Fibroblast of lung (primary cell): ENCODE measurements around the gene URB1. TPM values are rescaled to one million over a fixed set of nuclear protein-coding genes. Genes with fewer than 3 reads are reported as not detected.

Experiments
- DNase-seq, 2 donors: peaks; one replicate each; pipeline versions ENCODE4 v3.0.0 to v3.0.0-alpha.2; 2010; ENCODE audit warnings: low read depth in 2 of 2
- H2AFZ ChIP-seq: 2 replicates; pipeline ENCODE4 v1.5.1; 2012; ENCODE audit warnings: low read length, control low read depth, inconsistent platforms
- H3K27ac ChIP-seq: 2 replicates; pipeline ENCODE4 v1.5.1; 2011; ENCODE audit warnings: low read length, control low read depth; ENCODE audit not compliant: insufficient read depth
- H3K27me3 ChIP-seq: 2 replicates; pipeline ENCODE4 v1.5.1; 2011; ENCODE audit warnings: mild to moderate bottlenecking, low read length; ENCODE audit not compliant: control insufficient read depth, insufficient read depth
- H3K36me3 ChIP-seq: 2 replicates; pipeline ENCODE4 v1.5.1; 2011; ENCODE audit warnings: low read length; ENCODE audit not compliant: control insufficient read depth, insufficient read depth
- H3K4me1 ChIP-seq: 2 replicates; pipeline ENCODE4 v1.5.1; 2011; ENCODE audit warnings: low read length; ENCODE audit not compliant: control insufficient read depth, insufficient read depth; ENCODE audit errors: extremely low read depth
- H3K4me2 ChIP-seq: 2 replicates; pipeline ENCODE4 v1.5.1; 2011; ENCODE audit warnings: low read length, control low read depth; ENCODE audit not compliant: insufficient read depth; ENCODE audit errors: extremely low read depth
- H3K4me3 ChIP-seq, 4 experiments: fragments of 200-600 bp in 1 of 4; sonication (generic) in 1 of 4; replicated peaks in 1 of 4; 2 replicates each; pipeline ENCODE4 v1.5.1; 2011 to 2016; ENCODE audit warnings: low read length in 4 of 4, low read depth in 3 of 4, mild to moderate bottlenecking in 3 of 4, control low read depth in 2 of 4, inconsistent platforms in 1 of 4, mixed read lengths in 1 of 4; ENCODE audit not compliant: insufficient read depth in 1 of 4; ENCODE audit errors: control extremely low read depth in 1 of 4
- H3K79me2 ChIP-seq: 2 replicates; pipeline ENCODE4 v1.5.1; 2012; ENCODE audit warnings: mild to moderate bottlenecking, low read length, inconsistent platforms; ENCODE audit not compliant: control insufficient read depth, insufficient read depth
- H3K9ac ChIP-seq: 2 replicates; pipeline ENCODE4 v1.5.1; 2011; ENCODE audit warnings: mild to moderate bottlenecking, low read length, control low read depth; ENCODE audit not compliant: insufficient read depth
- H3K9me3 ChIP-seq: 2 replicates; pipeline ENCODE4 v1.5.1; 2012; ENCODE audit warnings: low read depth, low read length; ENCODE audit not compliant: control insufficient read depth, insufficient read depth
- H4K20me1 ChIP-seq: 2 replicates; pipeline ENCODE4 v1.5.1; 2011; ENCODE audit warnings: low read length; ENCODE audit not compliant: control insufficient read depth, insufficient read depth; ENCODE audit errors: extremely low read depth
- CTCF ChIP-seq, 2 donors: IDR thresholded peaks in 1 of 2; conservative IDR thresholded peaks in 1 of 2; 1 replicate in 1 of 2; 2 replicates in 1 of 2; pipeline ENCODE4 v1.5.1; 2011 to 2012; ENCODE audit warnings: low read length in 2 of 2, control low read depth in 1 of 2, inconsistent platforms in 1 of 2, low read depth in 1 of 2, mild to moderate bottlenecking in 1 of 2
- EZH2 ChIP-seq: IDR thresholded peaks from 2 replicates; pipeline ENCODE4 v1.5.1; 2012; ENCODE audit warnings: low read length, control low read depth, mild to moderate bottlenecking; ENCODE audit errors: missing control alignments
- polyA plus RNA-seq, 2 donors: library from polyadenylated mRNA; depleted of rRNA in 1 of 2; stranded (reverse) in 1 of 2; unstranded in 1 of 2; fragments of >200 nt; gene quantifications; 2 replicates each; pipeline ENCODE4 v1.2.1, GENCODE V29; 2011 to 2012; ENCODE audit warnings: missing spikeins in 1 of 2
- total RNA-seq: library from RNA; depleted of rRNA; stranded (reverse); fragments of >200 nt; gene quantifications from 2 replicates; pipeline ENCODE4 v1.2.1, GENCODE V29; 2014

URB1 gene
- total and polyA plus RNA-seq, 2 donors (not counting 1 experiment from before 2014, with no cell fraction given): 4.3 to 17.7 TPM

GRCh38 chr21:32350211-32350980 is 42.4 kb downstream of the URB1 start:
- no peaks in the 10 kb centered on the region for H3K79me2 ChIP-seq
- H3K27ac ChIP-seq: no peak overlapping the region
- H4K20me1 ChIP-seq: no peaks in the 10 kb centered on the region
- H2AFZ ChIP-seq: no peak overlapping the region
- H3K27me3 ChIP-seq: no peaks in the 10 kb centered on the region
- TF ChIP-seq EZH2 (no peak), CTCF (conservative IDR thresholded peaks at IDR 0.05 in 1 of 2, IDR thresholded peaks at IDR 0.05 in 1 of 2; ENCODE audit: low read depth in 1 of 2, low read length in 2 of 2) (no peak)
- no peaks in the 10 kb centered on the region for H3K4me1 ChIP-seq
- H3K4me2 ChIP-seq: no peak overlapping the region
- peaks cover 21% of the 10 kb centered on the region for H3K36me3 ChIP-seq
- no peaks in the 10 kb centered on the region for H3K9me3 ChIP-seq
- H3K9ac ChIP-seq: no peak overlapping the region
- no peak overlapping the region for H3K4me3 ChIP-seq
- no peak for DNase-seq

DNA sequence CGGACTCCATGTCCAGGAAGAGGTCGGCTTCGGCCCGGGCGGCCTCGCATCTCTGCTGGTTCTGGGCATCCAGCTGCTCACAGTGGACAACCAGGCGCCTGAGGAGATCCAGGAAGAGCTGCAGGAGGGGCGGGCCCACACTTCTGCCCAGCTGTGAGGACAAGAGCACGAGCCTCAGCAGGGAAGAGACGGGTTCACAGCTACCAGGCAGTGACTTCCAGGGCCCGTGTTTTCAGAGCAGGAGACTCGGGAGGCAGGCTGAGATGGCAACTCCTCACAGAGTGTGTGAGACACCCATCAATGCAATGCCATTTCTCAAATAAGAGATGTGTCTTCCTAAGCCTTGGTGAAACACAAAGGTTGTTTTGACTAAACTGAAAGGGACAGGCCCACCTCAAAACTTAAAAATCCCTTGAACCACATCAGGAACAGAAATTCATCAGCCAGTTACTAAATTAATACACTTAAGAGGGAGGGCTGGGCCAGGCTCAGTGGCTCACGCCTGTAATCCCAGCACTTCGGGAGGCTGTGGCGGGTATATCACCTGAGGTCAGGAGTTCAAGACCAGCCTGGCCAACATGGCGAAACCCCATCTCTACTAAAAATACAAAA is 43.4 kb downstream of the URB1 start:
- Histone ChIP-seq H3K4me1 (no peaks in the 10 kb centered on the region), H3K9ac (no peak overlapping the region), H2AFZ (no peak overlapping the region), H3K27ac (no peak overlapping the region), H3K4me2 (no peak overlapping the region), H4K20me1 (no peaks in the 10 kb centered on the region), H3K79me2 (no peaks in the 10 kb centered on the region), H3K4me3 (no peak overlapping the region), H3K9me3 (no peaks in the 10 kb centered on the region), H3K27me3 (no peaks in the 10 kb centered on the region), H3K36me3 (peaks cover 25% of the 10 kb centered on the region)
- TF ChIP-seq EZH2: no peak
- no peak for DNase-seq

DNA sequence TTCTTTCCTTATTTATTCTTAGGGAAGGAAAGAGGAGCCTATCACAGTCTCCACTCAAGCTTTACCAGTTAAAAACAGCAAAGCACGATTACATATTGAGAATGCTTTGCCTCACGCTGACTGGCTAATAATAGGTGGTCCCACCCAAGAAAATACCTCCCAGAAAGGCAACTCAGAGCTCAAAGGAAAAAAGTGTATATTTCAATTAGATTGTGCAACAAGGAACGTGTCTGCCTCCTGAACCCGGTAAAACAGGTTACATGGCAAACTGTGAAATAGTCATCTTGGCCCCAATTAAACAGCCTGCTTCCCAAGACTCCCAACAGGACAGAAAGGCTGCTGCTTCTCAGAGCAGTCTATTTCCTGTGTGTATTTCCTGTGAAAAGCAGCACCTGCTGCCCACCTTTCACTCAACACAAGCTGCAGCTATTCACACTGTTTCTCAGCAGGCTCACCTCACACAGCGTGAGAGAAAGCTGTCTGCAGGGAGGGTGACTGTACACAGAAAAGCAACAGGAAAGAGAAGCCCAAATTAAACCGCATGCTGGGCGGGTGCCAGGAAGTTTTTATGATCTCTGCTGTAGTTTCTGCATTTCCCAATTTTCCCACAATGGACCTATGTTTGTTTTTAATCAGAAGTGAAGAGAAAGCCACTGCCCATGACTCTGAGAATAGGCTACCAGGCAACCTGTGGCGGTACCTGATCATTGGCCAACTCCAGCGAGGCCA is 44.0 kb downstream of the URB1 start:
- Histone ChIP-seq H2AFZ (no peak overlapping the region), H3K36me3 (peaks cover 26% of the 10 kb centered on the region), H3K79me2 (no peaks in the 10 kb centered on the region), H3K4me3 (no peak overlapping the region), H3K27ac (no peak overlapping the region), H3K9me3 (no peaks in the 10 kb centered on the region), H3K4me1 (no peaks in the 10 kb centered on the region), H3K27me3 (no peaks in the 10 kb centered on the region), H3K4me2 (no peak overlapping the region), H4K20me1 (no peaks in the 10 kb centered on the region), H3K9ac (no peak overlapping the region)
- DNase-seq: no peak
- TF ChIP-seq EZH2: no peak
- no peak for TF ChIP-seq CTCF (conservative IDR thresholded peaks at IDR 0.05 in 1 of 2, IDR thresholded peaks at IDR 0.05 in 1 of 2; ENCODE audit: low read depth in 1 of 2, low read length in 2 of 2)
